Ishikawa (cell line): ENCODE data around the gene GNAO1.
A peak's percentile ranks its signal among the peaks of the same experiment; 100 is the strongest.

Experiments used
- CEBPB ChIP-seq: IDR thresholded peaks from 2 replicates; pipeline ENCODE4 v1.6.1; 2012
- CREB1 ChIP-seq: IDR thresholded peaks from 2 replicates; pipeline ENCODE4 v1.6.1; 2012; ENCODE audit warnings: low read depth
- EGR1 ChIP-seq: IDR thresholded peaks from 2 replicates; pipeline ENCODE4 v1.6.1; 2012
- MAX ChIP-seq: IDR thresholded peaks from 2 replicates; pipeline ENCODE4 v1.6.1; 2012
- NFIC ChIP-seq: IDR thresholded peaks from 2 replicates; pipeline ENCODE4 v1.6.1; 2012
- RAD21 ChIP-seq: IDR thresholded peaks from 2 replicates; pipeline ENCODE4 v1.6.1; 2012; ENCODE audit warnings: low read depth
- TAF1 ChIP-seq: IDR thresholded peaks from 2 replicates; pipeline ENCODE4 v1.6.1; 2012; ENCODE audit warnings: low read depth, mild to moderate bottlenecking
- TCF12 ChIP-seq: IDR thresholded peaks from 2 replicates; pipeline ENCODE4 v1.6.1; 2012; ENCODE audit warnings: low read depth
- TEAD4 ChIP-seq: IDR thresholded peaks from 2 replicates; pipeline ENCODE4 v1.6.1; 2012
- TF ChIP-seq, protein P1 (sequence below): IDR thresholded peaks from 2 replicates; pipeline ENCODE4 v1.6.1; 2012; ENCODE audit warnings: low read depth, mild to moderate bottlenecking

GNAO1 gene

DNA sequence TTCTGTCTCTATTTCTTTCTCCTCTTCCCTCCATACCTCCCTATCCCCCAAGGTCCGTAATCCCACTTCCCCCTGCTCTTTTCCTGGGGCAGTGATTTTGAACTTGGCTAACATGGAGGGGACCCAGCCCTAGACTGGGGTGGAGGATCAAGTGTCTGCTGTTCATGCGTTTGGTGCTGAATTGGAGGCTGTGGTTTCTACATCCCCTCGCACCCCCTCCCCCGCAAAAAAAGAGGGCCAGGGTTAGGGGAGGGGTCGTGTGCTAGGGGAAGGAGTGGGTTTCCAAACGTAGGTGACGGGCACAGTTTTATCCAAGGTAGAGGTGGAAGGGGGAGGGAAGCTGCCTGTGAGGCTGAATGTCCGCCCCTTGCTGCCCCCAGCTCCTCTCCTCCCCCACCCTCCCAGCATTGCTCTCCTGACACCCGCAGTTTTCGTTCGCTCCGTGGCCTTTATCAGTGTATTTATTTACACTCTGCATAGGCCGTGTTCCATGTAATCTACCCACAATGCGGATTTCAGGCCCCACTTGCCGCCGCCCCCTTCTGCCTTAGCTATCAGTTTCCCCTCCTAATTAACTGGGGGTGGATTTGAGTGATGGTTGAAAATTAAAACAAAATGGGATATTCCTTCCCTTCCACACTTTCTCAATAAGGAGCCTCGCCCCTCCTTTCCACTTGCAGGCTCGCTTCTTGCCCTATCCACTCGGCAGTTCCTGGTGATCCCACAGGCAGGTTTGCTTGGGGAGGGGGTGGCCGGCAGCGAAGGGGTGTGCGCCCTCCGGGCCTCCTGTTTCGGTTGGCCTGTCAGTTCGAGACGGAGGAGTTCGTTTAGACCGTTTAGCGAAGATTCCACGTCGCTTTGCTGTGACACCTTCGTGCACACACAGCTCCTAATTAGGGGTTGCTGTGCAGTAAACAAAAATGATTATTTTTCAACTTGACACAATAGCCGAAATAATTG, 2.0 kb downstream of the GNAO1 start:
- TF ChIP-seq, protein P1, sequence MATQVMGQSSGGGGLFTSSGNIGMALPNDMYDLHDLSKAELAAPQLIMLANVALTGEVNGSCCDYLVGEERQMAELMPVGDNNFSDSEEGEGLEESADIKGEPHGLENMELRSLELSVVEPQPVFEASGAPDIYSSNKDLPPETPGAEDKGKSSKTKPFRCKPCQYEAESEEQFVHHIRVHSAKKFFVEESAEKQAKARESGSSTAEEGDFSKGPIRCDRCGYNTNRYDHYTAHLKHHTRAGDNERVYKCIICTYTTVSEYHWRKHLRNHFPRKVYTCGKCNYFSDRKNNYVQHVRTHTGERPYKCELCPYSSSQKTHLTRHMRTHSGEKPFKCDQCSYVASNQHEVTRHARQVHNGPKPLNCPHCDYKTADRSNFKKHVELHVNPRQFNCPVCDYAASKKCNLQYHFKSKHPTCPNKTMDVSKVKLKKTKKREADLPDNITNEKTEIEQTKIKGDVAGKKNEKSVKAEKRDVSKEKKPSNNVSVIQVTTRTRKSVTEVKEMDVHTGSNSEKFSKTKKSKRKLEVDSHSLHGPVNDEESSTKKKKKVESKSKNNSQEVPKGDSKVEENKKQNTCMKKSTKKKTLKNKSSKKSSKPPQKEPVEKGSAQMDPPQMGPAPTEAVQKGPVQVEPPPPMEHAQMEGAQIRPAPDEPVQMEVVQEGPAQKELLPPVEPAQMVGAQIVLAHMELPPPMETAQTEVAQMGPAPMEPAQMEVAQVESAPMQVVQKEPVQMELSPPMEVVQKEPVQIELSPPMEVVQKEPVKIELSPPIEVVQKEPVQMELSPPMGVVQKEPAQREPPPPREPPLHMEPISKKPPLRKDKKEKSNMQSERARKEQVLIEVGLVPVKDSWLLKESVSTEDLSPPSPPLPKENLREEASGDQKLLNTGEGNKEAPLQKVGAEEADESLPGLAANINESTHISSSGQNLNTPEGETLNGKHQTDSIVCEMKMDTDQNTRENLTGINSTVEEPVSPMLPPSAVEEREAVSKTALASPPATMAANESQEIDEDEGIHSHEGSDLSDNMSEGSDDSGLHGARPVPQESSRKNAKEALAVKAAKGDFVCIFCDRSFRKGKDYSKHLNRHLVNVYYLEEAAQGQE = peak; percentile 75
- no peak for TF ChIP-seq NFIC
- TF ChIP-seq MAX = no peak

- TF ChIP-seq TAF1 = no peak
- TF ChIP-seq, protein P1 = peak; percentile 94
- no peak for TF ChIP-seq EGR1
- TF ChIP-seq MAX = peak; percentile 48; the same call in 1 of the 2 replicates
- TF ChIP-seq TCF12 = no peak
Measured at GRCh38 chr16:56193951-56194726, 2.9 kb downstream of the GNAO1 start.

- no peak for TF ChIP-seq NFIC
- TF ChIP-seq EGR1 = no peak
- TF ChIP-seq, protein P1 = no peak
- TF ChIP-seq CEBPB = no peak
- no peak for TF ChIP-seq CREB1
- no peak for TF ChIP-seq MAX
- TF ChIP-seq RAD21 = no peak
Measured at GRCh38 chr16:56195151-56195550, 3.9 kb downstream of the GNAO1 start.

DNA sequence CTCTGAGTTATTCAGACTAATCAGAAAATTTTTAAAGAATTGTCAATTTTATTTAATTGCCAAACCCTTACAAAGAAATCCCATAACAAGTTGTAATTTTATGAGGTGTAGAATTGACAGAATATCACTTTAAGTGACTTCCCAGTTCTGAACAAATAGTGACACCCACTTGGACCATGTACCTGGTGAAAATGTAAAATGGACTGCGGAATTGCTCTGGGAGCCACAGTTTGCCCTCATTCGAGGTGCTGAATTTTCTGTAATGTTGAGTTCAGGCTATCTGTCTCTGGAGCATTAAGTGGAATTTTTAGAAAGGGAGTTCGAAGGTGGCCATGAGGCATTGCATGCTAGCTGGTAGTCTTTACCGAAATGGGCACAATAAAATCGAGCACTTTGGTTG, 5.1 kb downstream of the GNAO1 start:
- TF ChIP-seq EGR1 = no peak
- TF ChIP-seq TAF1 = no peak
- no peak for TF ChIP-seq NFIC
- TF ChIP-seq, protein P1 = no peak
- no peak for TF ChIP-seq TEAD4
- no peak for TF ChIP-seq TCF12
